ENCODE results near the gene FOXB2. TPM values are rescaled to one million over a fixed set of nuclear protein-coding genes. Genes with fewer than 3 reads are reported as not detected.
"Not testable (repeated sequence)": the region's sequence is repeated elsewhere in the genome, so short reads cannot be mapped to it uniquely, and the experiment has no call there.

FOXB2 gene
- not detected for total RNA-seq

GRCh38 chr9:77019236-77019925 lies at the start of gene FOXB2:
Gene FOXB2 (plus strand): TSS chr9:77019655. CDS start chr9:77019655, 0 bp downstream.
- intact Hi-C loops (cut with micrococcal nuclease): no loop called here
- no peak for DNase-seq
- Mint-ChIP-seq H3K9me3 (no peaks in the 10 kb centered on the region), H3K4me3 (peak within 1 kb of the TSS; percentile 28), H3K27me3 (peaks cover 80% of the 10 kb centered on the region), H3K4me1 (ENCODE audit: low read depth) (peaks cover 33% of the 10 kb centered on the region), H3K36me3 (peaks cover 2% of the 10 kb centered on the region), H3K27ac (peak within 1 kb of the TSS; percentile 28)
- POLR2A ChIA-PET: no interaction called here
- CTCF ChIA-PET: no interaction called here

- no peaks in the 10 kb centered on the region for H3K4me1 Mint-ChIP-seq (ENCODE audit: low read depth)
- H3K36me3 Mint-ChIP-seq: no peaks in the 10 kb centered on the region
- ChIA-PET POLR2A (no interaction called here), CTCF (no interaction called here)
- peaks cover 5% of the 10 kb centered on the region for H3K9me3 Mint-ChIP-seq
- intact Hi-C loops (cut with micrococcal nuclease): no loop called here
- no peak for DNase-seq
- no peak overlapping the region for H3K27ac Mint-ChIP-seq
- H3K27me3 Mint-ChIP-seq: peaks cover 1% of the 10 kb centered on the region
- no peak overlapping the region for H3K4me3 Mint-ChIP-seq
Measured at GRCh38 chr9:76969716-76970115, 49.7 kb upstream of the FOXB2 start.

GRCh38 chr9:76978831-76979230 lies 40.6 kb upstream of the FOXB2 start:
- H3K27me3 Mint-ChIP-seq; DNase-seq; H3K4me3 Mint-ChIP-seq; intact Hi-C loops (cut with micrococcal nuclease); POLR2A ChIA-PET; H3K4me1 Mint-ChIP-seq (ENCODE audit: low read depth); H3K9me3 Mint-ChIP-seq; H3K27ac Mint-ChIP-seq; H3K36me3 Mint-ChIP-seq; CTCF ChIA-PET: not testable (repeated sequence)

- peaks cover 4% of the 10 kb centered on the region for H3K27me3 Mint-ChIP-seq
- CTCF ChIA-PET: no interaction called here
- no peak for DNase-seq
- no peak overlapping the region for H3K4me3 Mint-ChIP-seq
- intact Hi-C loops (cut with micrococcal nuclease): no loop called here
- H3K4me1 Mint-ChIP-seq (ENCODE audit: low read depth): no peaks in the 10 kb centered on the region
- H3K9me3 Mint-ChIP-seq: no peaks in the 10 kb centered on the region
- H3K27ac Mint-ChIP-seq: no peak overlapping the region
- no peaks in the 10 kb centered on the region for H3K36me3 Mint-ChIP-seq
- POLR2A ChIA-PET: no interaction called here
Measured at GRCh38 chr9:76980566-76980965, 38.9 kb upstream of the FOXB2 start.

- no peak overlapping the region for H3K4me3 Mint-ChIP-seq
- H3K9me3 Mint-ChIP-seq: no peaks in the 10 kb centered on the region
- DNase-seq: no peak
- no peak overlapping the region for H3K27ac Mint-ChIP-seq
- intact Hi-C loops (cut with micrococcal nuclease): no loop called here
- POLR2A ChIA-PET: no interaction called here
- H3K36me3 Mint-ChIP-seq: no peaks in the 10 kb centered on the region
- H3K27me3 Mint-ChIP-seq: peaks cover 3% of the 10 kb centered on the region
- CTCF ChIA-PET: no interaction called here
- H3K4me1 Mint-ChIP-seq (ENCODE audit: low read depth): no peaks in the 10 kb centered on the region
Measured at GRCh38 chr9:76984486-76984885, 35.0 kb upstream of the FOXB2 start.

- intact Hi-C loops (cut with micrococcal nuclease): no loop called here
- Mint-ChIP-seq H3K36me3 (no peaks in the 10 kb centered on the region), H3K4me3 (no peak overlapping the region), H3K4me1 (ENCODE audit: low read depth) (no peaks in the 10 kb centered on the region), H3K27me3 (peaks cover 3% of the 10 kb centered on the region), H3K27ac (no peak overlapping the region), H3K9me3 (no peaks in the 10 kb centered on the region)
- POLR2A ChIA-PET: no interaction called here
- no peak for DNase-seq
- CTCF ChIA-PET: interaction anchor here (1.5 kb wide), 1 partner anchor 175 kb away, joined by 4 read pairs; no protein-coding TSS in a partner anchor
Measured at GRCh38 chr9:76985581-76985980, 33.9 kb upstream of the FOXB2 start.

- H3K36me3 Mint-ChIP-seq: no peaks in the 10 kb centered on the region
- peaks cover 3% of the 10 kb centered on the region for H3K27me3 Mint-ChIP-seq
- intact Hi-C loops (cut with micrococcal nuclease): loop anchor here (2.0 kb wide), 1 partner anchor 177 kb away; no protein-coding TSS in a partner anchor
- H3K9me3 Mint-ChIP-seq: no peaks in the 10 kb centered on the region
- ChIA-PET POLR2A (no interaction called here), CTCF (interaction anchor here (0.9 kb wide), 1 partner anchor 176 kb away, joined by 4 read pairs; no protein-coding TSS in a partner anchor)
- H3K27ac Mint-ChIP-seq: no peak overlapping the region
- no peak overlapping the region for H3K4me3 Mint-ChIP-seq
- DNase-seq: no peak
- no peaks in the 10 kb centered on the region for H3K4me1 Mint-ChIP-seq (ENCODE audit: low read depth)
Measured at GRCh38 chr9:76987594-76988200, 31.8 kb upstream of the FOXB2 start.

- ChIA-PET CTCF (no interaction called here), POLR2A (no interaction called here)
- DNase-seq: no peak
- intact Hi-C loops (cut with micrococcal nuclease): no loop called here
- peaks cover 3% of the 10 kb centered on the region for H3K27me3 Mint-ChIP-seq
- H3K27ac Mint-ChIP-seq: no peak overlapping the region
- H3K4me1 Mint-ChIP-seq (ENCODE audit: low read depth): no peaks in the 10 kb centered on the region
- H3K36me3 Mint-ChIP-seq: no peaks in the 10 kb centered on the region
- no peak overlapping the region for H3K4me3 Mint-ChIP-seq
- no peaks in the 10 kb centered on the region for H3K9me3 Mint-ChIP-seq
Measured at GRCh38 chr9:76988941-76989340, 30.5 kb upstream of the FOXB2 start.

GRCh38 chr9:76989501-76989900 lies 30.0 kb upstream of the FOXB2 start:
- H3K4me3 Mint-ChIP-seq: no peak overlapping the region
- no peak for DNase-seq
- H3K4me1 Mint-ChIP-seq (ENCODE audit: low read depth): no peaks in the 10 kb centered on the region
- ChIA-PET CTCF (no interaction called here), POLR2A (no interaction called here)
- H3K9me3 Mint-ChIP-seq: no peaks in the 10 kb centered on the region
- intact Hi-C loops (cut with micrococcal nuclease): no loop called here
- no peak overlapping the region for H3K27ac Mint-ChIP-seq
- no peaks in the 10 kb centered on the region for H3K36me3 Mint-ChIP-seq
- H3K27me3 Mint-ChIP-seq: peaks cover 3% of the 10 kb centered on the region

- POLR2A ChIA-PET: no interaction called here
- H3K36me3 Mint-ChIP-seq: no peaks in the 10 kb centered on the region
- no peaks in the 10 kb centered on the region for H3K4me1 Mint-ChIP-seq (ENCODE audit: low read depth)
- intact Hi-C loops (cut with micrococcal nuclease): no loop called here
- peak; percentile 33 for DNase-seq
- H3K27me3 Mint-ChIP-seq: peaks cover 7% of the 10 kb centered on the region
- no peak overlapping the region for H3K27ac Mint-ChIP-seq
- H3K9me3 Mint-ChIP-seq: no peaks in the 10 kb centered on the region
- CTCF ChIA-PET: interaction anchor here (0.9 to 3.8 kb wide), 3 partner anchors 185 to 367 kb away, joined by 3 to 17 read pairs (median 6); no protein-coding TSS in a partner anchor
- H3K4me3 Mint-ChIP-seq: no peak overlapping the region
Measured at GRCh38 chr9:76996700-76997099, 22.8 kb upstream of the FOXB2 start.

- H3K27ac Mint-ChIP-seq: no peak overlapping the region
Measured at GRCh38 chr9:76999261-76999660, 20.2 kb upstream of the FOXB2 start.

GRCh38 chr9:77000330-77000729 lies 19.1 kb upstream of the FOXB2 start:
- H3K4me1 Mint-ChIP-seq (ENCODE audit: low read depth): no peaks in the 10 kb centered on the region
- no peak overlapping the region for H3K4me3 Mint-ChIP-seq
- DNase-seq: no peak
- H3K27me3 Mint-ChIP-seq: peaks cover 16% of the 10 kb centered on the region
- intact Hi-C loops (cut with micrococcal nuclease): no loop called here
- H3K9me3 Mint-ChIP-seq: no peaks in the 10 kb centered on the region
- ChIA-PET POLR2A (no interaction called here), CTCF (no interaction called here)
- H3K36me3 Mint-ChIP-seq: no peaks in the 10 kb centered on the region
- H3K27ac Mint-ChIP-seq: no peak overlapping the region

More at GRCh38 chr9:76999261-76999660, 20.2 kb upstream of the FOXB2 start:
- POLR2A ChIA-PET: no interaction called here
- H3K27me3 Mint-ChIP-seq: peaks cover 16% of the 10 kb centered on the region
- CTCF ChIA-PET: interaction anchor here (3.8 kb wide), 1 partner anchor 188 kb away, joined by 17 read pairs; no protein-coding TSS in a partner anchor
- no peak overlapping the region for H3K4me3 Mint-ChIP-seq
- no peaks in the 10 kb centered on the region for H3K4me1 Mint-ChIP-seq (ENCODE audit: low read depth)
- H3K36me3 Mint-ChIP-seq: no peaks in the 10 kb centered on the region
- intact Hi-C loops (cut with micrococcal nuclease): no loop called here
- DNase-seq: no peak
- H3K9me3 Mint-ChIP-seq: no peaks in the 10 kb centered on the region

- DNase-seq: no peak
- no peaks in the 10 kb centered on the region for H3K36me3 Mint-ChIP-seq
- intact Hi-C loops (cut with micrococcal nuclease): no loop called here
- ChIA-PET CTCF (interaction anchor here (0.5 kb wide), 1 partner anchor 285 kb away, joined by 3 read pairs; no protein-coding TSS in a partner anchor), POLR2A (interaction anchor here (0.6 kb wide), 1 partner anchor 650 kb away, joined by 3 read pairs; no protein-coding TSS in a partner anchor)
- H3K4me3 Mint-ChIP-seq: no peak overlapping the region
- no peaks in the 10 kb centered on the region for H3K9me3 Mint-ChIP-seq
- H3K4me1 Mint-ChIP-seq (ENCODE audit: low read depth): no peaks in the 10 kb centered on the region
- H3K27me3 Mint-ChIP-seq: peaks cover 16% of the 10 kb centered on the region
- no peak overlapping the region for H3K27ac Mint-ChIP-seq
Measured at GRCh38 chr9:77003366-77003765, 16.1 kb upstream of the FOXB2 start.

Data from activated CD4-positive, alpha-beta memory T cell treated with anti-CD3 and anti-CD28 coated beads for 36 hours (primary cell).